GM18499 (cell line): Measurements from ENCODE around the gene ATP5ME.

Experiments
- ATAC-seq: cut with Tn5 transposase; IDR thresholded peaks from one replicate; pipeline ENCODE4 v1.9.1; 2021; ENCODE audit warnings: moderate number of reproducible peaks; ENCODE audit not compliant: insufficient read depth, unreplicated experiment

ATP5ME gene

DNA sequence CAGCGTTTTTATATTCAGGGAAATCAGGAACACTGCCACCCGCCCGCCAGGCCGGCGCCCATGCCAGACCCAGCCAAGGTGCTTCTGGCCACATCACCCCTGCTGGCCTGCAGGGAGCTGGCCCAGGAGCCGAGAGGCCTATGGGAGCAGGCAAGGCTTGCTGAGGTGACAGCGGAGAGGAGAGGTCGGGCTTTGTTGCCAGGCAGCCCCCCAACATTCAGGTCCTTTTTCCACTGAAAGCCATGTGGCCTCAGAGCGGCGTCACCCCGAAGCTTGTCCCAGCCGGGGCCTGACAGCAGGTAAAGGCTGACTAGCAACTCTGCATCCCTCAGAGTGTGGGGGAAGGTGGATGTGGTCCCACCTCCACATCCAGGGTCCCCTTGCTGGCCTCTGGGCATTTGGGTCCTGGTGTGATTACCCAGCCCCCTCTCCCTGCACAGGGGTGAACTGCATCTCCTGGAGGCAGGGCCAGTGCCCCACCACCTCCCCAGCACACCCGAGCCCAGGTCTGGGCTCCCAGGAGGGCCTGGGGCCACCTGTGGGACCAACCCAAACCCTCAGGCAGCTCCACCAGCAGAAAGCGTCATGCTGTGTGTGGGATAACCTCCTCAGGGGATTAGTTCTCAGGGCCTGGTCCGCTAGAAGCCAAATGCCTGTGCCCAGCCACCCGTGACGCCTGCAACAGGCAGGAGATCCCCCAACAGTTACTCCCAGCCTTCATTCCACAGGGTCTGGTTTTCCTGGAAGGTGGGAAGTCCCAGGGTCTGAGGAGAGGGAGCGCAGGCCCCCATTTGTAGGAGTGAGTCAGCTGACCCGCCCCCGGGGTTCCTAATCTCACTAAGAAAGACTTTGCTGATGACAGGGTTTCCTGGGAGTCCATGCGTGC is 49.1 kb downstream of the ATP5ME start, which contains the start of gene PDE6B:
Gene PDE6B (plus strand): TSS at position 869 of the 886 bp plus-strand sequence. CDS start 54 bp downstream, outside the sequence.
- ATAC-seq, result no peak

DNA sequence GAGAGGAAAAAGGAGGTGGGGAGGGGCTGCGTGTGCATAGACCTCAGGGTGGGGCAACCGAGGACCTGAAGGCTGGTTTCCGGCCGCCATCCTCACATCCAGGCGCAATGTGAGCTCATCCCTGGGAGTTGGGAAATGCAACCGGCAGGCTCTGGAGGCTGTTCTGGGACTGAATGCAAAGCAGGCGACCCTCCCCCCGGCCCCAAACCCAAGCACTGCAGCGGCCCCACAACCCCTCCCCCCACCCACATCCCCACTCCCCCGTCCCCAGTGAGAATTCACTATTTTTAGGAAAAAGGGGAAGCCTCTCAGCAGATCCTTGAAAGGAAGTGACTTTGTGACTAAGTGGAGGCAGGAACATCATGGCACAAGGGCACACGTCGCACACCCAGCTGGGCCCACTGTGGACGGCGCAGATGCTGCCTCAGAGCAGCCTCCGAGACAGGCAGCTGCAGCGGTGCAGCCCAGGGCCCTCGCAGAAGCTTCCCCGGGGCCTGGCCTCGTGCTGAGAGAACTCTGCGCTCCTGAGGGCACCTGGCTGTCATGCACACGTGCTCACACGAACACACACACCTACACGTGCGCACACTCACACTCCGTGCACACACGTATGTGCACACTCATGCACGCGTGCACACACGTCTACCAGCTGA is 50.0 kb downstream of the ATP5ME start:
- no peak for ATAC-seq

DNA sequence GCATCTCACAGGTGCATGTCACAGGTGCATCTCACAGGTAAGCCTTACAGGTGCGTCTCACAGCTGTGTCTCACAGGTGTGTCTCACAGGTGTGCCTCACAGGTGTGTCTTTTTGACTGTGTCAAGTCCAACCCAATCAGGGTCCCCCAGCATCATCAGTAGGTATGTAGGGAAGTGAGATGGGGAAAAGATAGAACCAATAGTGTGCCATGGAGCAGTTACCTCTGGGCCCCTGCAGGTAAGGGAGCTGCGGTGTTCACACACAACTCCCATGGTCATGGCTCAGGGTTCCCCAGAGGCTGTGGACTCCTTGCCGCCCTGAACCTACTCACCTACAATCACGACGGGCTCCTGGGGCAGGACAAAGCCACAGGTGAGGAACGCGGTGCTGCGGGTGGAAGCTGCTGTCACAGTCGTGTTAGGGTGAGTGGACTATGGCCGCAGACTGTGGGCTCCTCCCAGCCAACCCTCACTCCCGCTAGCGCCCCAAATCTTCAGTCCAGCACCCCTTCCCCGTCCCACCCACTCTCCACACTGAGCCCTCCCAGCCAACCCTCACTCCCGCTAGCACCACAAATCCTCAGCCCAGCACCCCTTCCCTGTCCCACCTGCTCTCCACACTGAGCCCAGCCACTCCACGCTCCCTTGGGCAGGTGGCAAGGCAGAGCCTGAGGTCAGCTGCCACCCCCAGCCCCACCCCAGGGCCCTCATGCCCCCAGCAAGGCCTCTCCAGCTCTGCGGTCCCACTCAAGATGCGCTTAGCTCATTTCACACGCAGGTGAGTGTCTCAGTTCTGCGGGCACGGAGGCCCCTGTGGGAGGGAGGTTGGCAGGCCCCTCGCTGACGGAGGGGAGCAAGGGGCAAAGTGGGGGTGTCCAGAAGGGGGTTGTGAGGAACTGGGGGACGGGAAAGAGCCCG is 50.8 kb downstream of the ATP5ME start:
- no peak for ATAC-seq
